Sigmoid colon (tissue), 7 donors: ENCODE results near the gene EPG5. TPM values are rescaled to one million over a fixed set of nuclear protein-coding genes. Genes with fewer than 3 reads are reported as not detected.
"Not testable (repeated sequence)": the region's sequence is repeated elsewhere in the genome, so short reads cannot be mapped to it uniquely, and the experiment has no call there.

Source experiments
- DNase-seq: peaks from one replicate; pipeline ENCODE4 v3.0.0-alpha.2; 2019
- H3K27ac ChIP-seq, 4 donors: fragments of 200-600 bp; sonication (generic); one replicate each; pipeline ENCODE4 v1.5.1; 2016 to 2019; ENCODE audit warnings: mild to moderate bottlenecking in 1 of 4
- H3K27me3 ChIP-seq, 3 donors: fragments of 200-600 bp; sonication (generic); one replicate each; pipeline ENCODE4 v1.5.1; 2019; ENCODE audit warnings: mild to moderate bottlenecking in 1 of 3
- H3K36me3 ChIP-seq, 4 donors: fragments of 200-600 bp; sonication (generic); one replicate each; pipeline ENCODE4 v1.5.1; 2016 to 2019
- H3K4me1 ChIP-seq, 4 donors: fragments of 200-600 bp; sonication (generic); one replicate each; pipeline ENCODE4 v1.5.1; 2017 to 2019
- H3K4me3 ChIP-seq, 4 donors: fragments of 200-600 bp; sonication (generic); one replicate each; pipeline ENCODE4 v1.5.1; 2017 to 2019; ENCODE audit warnings: mild to moderate bottlenecking in 2 of 4, moderate library complexity in 1 of 4
- H3K9me3 ChIP-seq, 4 donors: fragments of 200-600 bp in 3 of 4; sonication (generic) in 3 of 4; one replicate each; pipeline versions ENCODE4 v1.5.1 to v1.6.1; 2013 to 2019
- CTCF ChIP-seq, 4 experiments: fragments of 450-650 bp in 3 of 4; fragments of 200-600 bp in 1 of 4; IDR thresholded peaks; one replicate each; pipeline ENCODE4 v1.5.1; 2016 to 2019; ENCODE audit warnings: antibody characterized with exemption in 4 of 4, mild to moderate bottlenecking in 3 of 4, moderate library complexity in 2 of 4
- EP300 ChIP-seq, 4 donors: sonication (generic); formaldehyde crosslinking; IDR thresholded peaks; one replicate each; pipeline ENCODE4 v1.6.1; 2017; ENCODE audit warnings: antibody characterized with exemption in 4 of 4
- POLR2A ChIP-seq, 2 donors: fragments of 450-650 bp; IDR thresholded peaks; one replicate each; pipeline ENCODE4 v1.6.1; 2016; ENCODE audit warnings: antibody characterized with exemption in 2 of 2, mild to moderate bottlenecking in 2 of 2, moderate library complexity in 2 of 2
- POLR2AphosphoS5 ChIP-seq, 4 donors: sonication (generic); formaldehyde crosslinking; IDR thresholded peaks; one replicate each; pipeline ENCODE4 v1.6.1; 2017; ENCODE audit warnings: antibody characterized with exemption in 4 of 4
- WGBS, 2 donors: extraction: QIAGEN DNeasy Blood & Tissue Kit; methylation state at CpG; one replicate each; pipeline ENCODE4 v1.1.7; 2013; 5-methylcytosine and 5-hydroxymethylcytosine counted together
- intact Hi-C: fragments of 100-400 bp; cut with DNase I; formaldehyde crosslinking; loops from one replicate; pipeline ENCODE4 v1.15.1; 2023
- polyA plus RNA-seq, 3 donors: library from polyadenylated mRNA; stranded (reverse); fragments of 200-250 nt; gene quantifications; one replicate each; pipeline ENCODE4 v1.2.3, GENCODE V29; 2013
- total RNA-seq, 4 donors: library from RNA; depleted of rRNA; stranded (reverse); fragments of >200 nt; gene quantifications; one replicate each; pipeline ENCODE4 v1.1.0, GENCODE V29; 2016
- donor health status: healthy with polysubstance abuse.
- donor health status: Bipolar disorder and iron deficiency.
- donor health status: healthy.

EPG5 gene
- total and polyA plus RNA-seq, 7 donors, result 3.7 to 29.1 (median 17.1) TPM

DNA sequence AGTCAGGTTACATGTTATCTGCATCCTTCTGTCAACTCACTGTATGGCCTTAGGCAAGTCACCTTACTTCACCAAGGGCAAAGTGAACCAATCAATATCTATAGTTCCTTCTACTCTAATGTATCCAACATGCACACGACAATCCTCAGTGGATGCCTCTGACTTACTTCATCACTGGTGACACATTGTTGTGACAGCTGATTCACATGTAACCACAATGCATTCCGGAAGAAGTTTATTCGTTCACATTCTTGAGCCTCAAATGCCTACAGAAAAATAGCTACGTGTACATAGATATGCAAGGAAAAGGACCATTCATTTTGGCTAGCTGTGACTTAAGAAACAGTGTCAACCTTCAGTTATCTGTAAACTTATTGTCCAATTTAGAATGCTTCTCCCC lies 26.3 kb upstream of the EPG5 start:
- H3K36me3 ChIP-seq, result peaks cover 0 to 17% (median 0%) of the 10 kb centered on the region in 4 donors
- WGBS, 2 donors, result 93 to 94% methylated on average over 4 of the region's 4 CpGs
- TF ChIP-seq POLR2AphosphoS5 (IDR thresholded peaks at IDR 0.05) (no peak), EP300 (IDR thresholded peaks at IDR 0.05) (no peak), CTCF (IDR thresholded peaks at IDR 0.05) (no peak), POLR2A (IDR thresholded peaks at IDR 0.05) (no peak)

DNA sequence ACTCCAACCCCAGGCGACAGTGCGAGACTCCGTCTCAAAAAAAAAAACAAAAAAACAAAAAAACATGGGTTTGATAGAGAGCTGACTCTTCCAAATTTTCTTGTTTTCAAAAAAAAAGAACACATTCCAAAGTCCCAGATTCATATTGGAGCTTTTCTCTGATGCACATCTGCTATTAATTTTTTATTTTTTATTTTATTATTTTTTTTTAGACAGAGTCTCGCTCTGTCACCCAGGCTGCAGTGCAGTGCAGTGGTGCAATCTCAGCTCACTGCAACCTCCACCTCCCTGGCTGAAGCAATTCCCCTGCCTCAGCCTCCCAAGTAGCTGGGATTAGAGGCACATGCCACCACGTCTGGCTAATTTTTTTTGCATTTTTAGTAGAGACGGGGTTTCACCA lies 25.4 kb upstream of the EPG5 start:
- H3K27me3 ChIP-seq, H3K27ac ChIP-seq, H3K4me3 ChIP-seq, H3K9me3 ChIP-seq, intact Hi-C loops, H3K4me1 ChIP-seq, DNase-seq: not testable (repeated sequence)
- WGBS, 2 donors, result 92 to 93% methylated on average over 6 of the region's 6 CpGs
- peaks cover 0 to 25% (median 0%) of the 10 kb centered on the region in 4 donors for H3K36me3 ChIP-seq

More for the DNA sequence above, 26.3 kb upstream of the EPG5 start:
- Histone ChIP-seq H3K4me3 (no peak overlapping the region), H3K27ac (no peak overlapping the region), H3K4me1 (no peaks in the 10 kb centered on the region), H3K9me3 (no peaks in the 10 kb centered on the region), H3K27me3 (no peaks in the 10 kb centered on the region)
- intact Hi-C loops, result no loop called here
- DNase-seq, result no peak

DNA sequence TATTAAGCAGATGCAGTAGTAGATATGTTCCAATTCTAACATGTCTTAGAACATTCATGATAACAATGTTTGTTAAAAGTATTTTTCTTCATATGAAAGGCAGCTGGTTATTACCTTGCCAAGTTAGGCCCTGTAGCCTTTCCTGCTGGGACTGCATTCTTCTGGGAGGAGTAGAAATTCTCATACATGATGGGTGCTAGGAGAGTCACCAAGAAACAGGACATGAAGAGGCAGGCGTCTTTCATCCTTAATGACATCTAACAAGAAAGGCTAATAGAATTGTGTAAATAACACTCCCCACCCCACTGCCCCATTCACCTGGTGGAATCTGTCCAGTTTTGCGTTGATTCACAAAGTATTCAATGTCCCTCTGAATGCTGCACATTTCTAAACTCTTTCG lies 24.7 kb upstream of the EPG5 start:
- TF ChIP-seq CTCF (IDR thresholded peaks at IDR 0.05) (no peak), POLR2AphosphoS5 (IDR thresholded peaks at IDR 0.05) (no peak), POLR2A (IDR thresholded peaks at IDR 0.05) (no peak), EP300 (IDR thresholded peaks at IDR 0.05) (no peak)
- Histone ChIP-seq H3K9me3 (no peaks in the 10 kb centered on the region), H3K4me1 (no peaks in the 10 kb centered on the region), H3K36me3 (peaks cover 0 to 29% (median 0%) of the 10 kb centered on the region in 4 donors), H3K27ac (no peak overlapping the region), H3K27me3 (no peaks in the 10 kb centered on the region), H3K4me3 (no peak overlapping the region)
- 90 to 94% methylated on average over 3 of the region's 3 CpGs for WGBS, 2 donors
- intact Hi-C loops, result no loop called here
- DNase-seq, result no peak

DNA sequence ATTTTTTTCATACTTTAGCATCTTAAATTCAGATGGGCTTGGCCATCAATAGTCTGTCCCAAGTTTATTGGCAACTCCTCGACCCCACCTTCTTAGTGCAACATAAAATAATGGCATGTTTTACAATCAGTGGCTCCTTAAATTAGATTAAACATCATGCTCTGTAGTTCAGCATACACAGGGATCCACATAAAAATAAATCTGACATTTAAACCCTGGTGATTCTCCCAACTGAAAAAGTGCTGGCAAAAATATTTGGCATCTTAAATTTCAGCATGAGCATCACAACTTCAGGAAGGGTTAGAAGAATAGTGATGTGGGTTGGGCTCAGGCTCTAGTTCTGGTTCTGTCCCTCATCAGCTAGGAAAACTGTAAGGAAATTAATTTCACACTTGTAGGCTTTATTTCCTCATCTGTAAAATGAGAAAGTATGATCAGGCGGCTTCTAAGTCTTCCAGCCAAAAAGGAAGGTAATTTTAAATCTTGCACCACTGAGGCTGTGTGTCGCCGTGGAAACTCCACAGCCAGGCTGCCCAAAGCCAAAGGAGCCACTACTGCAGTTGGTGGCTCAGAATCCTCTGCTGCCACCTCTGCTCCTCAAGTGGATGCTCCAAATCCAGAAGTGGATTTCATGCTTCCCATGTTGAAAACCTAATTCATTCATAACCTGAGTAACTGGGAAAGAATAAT lies 17.6 kb upstream of the EPG5 start:
- intact Hi-C loops, result no loop called here
- no peak for DNase-seq
- Histone ChIP-seq H3K27me3 (no peaks in the 10 kb centered on the region), H3K4me3 (no peak overlapping the region), H3K9me3 (no peaks in the 10 kb centered on the region), H3K4me1 (no peaks in the 10 kb centered on the region), H3K36me3 (peaks cover 0 to 19% (median 1%) of the 10 kb centered on the region in 4 donors), H3K27ac (no peak overlapping the region)
- 79 to 87% methylated on average over 4 of the region's 4 CpGs for WGBS, 2 donors
- TF ChIP-seq POLR2AphosphoS5 (IDR thresholded peaks at IDR 0.05) (no peak), EP300 (IDR thresholded peaks at IDR 0.05) (no peak), CTCF (IDR thresholded peaks at IDR 0.05) (no peak), POLR2A (IDR thresholded peaks at IDR 0.05) (no peak)

- intact Hi-C loops, result no loop called here
- Histone ChIP-seq H3K9me3 (no peaks in the 10 kb centered on the region), H3K4me3 (no peak overlapping the region), H3K36me3 (peaks cover 0 to 2% (median 0%) of the 10 kb centered on the region in 4 donors), H3K27me3 (no peaks in the 10 kb centered on the region), H3K27ac (no peak overlapping the region), H3K4me1 (no peaks in the 10 kb centered on the region)
- 58 to 86% methylated on average over 2 of the region's 2 CpGs for WGBS, 2 donors
- no peak for DNase-seq
- TF ChIP-seq CTCF (IDR thresholded peaks at IDR 0.05) (no peak), POLR2AphosphoS5 (IDR thresholded peaks at IDR 0.05) (no peak), EP300 (IDR thresholded peaks at IDR 0.05) (no peak), POLR2A (IDR thresholded peaks at IDR 0.05) (no peak)
Measured at GRCh38 chr18:45981821-45982220, 14.7 kb upstream of the EPG5 start.
